NT2/D1 (cell line): Measurements from ENCODE around the gene DPY19L3.

Experiments
- DNase-seq: peaks from one replicate; pipeline ENCODE4 v3.0.0-alpha.2; 2011; ENCODE audit warnings: low read depth, low spot score
- H3K27me3 ChIP-seq: 2 replicates; pipeline ENCODE4 v1.6.0; 2011; ENCODE audit warnings: mild to moderate bottlenecking; ENCODE audit not compliant: insufficient read length, insufficient read depth
- H3K36me3 ChIP-seq: 2 replicates; pipeline ENCODE4 v1.6.1; 2011; ENCODE audit warnings: mild to moderate bottlenecking, low read length, mixed read lengths; ENCODE audit not compliant: insufficient read depth, insufficient read length
- H3K4me1 ChIP-seq: 2 replicates; pipeline ENCODE4 v1.5.1; 2011; ENCODE audit not compliant: insufficient read depth, insufficient read length
- H3K4me3 ChIP-seq: 2 replicates; pipeline ENCODE4 v1.5.1; 2011; ENCODE audit warnings: low read depth; ENCODE audit not compliant: insufficient read length
- H3K9ac ChIP-seq: 2 replicates; pipeline ENCODE4 v1.6.0; 2011; ENCODE audit warnings: low read depth; ENCODE audit not compliant: insufficient read length
- H3K9me3 ChIP-seq: 2 replicates; pipeline ENCODE4 v1.5.1; 2011; ENCODE audit warnings: mild to moderate bottlenecking, low read length; ENCODE audit not compliant: insufficient read depth
- SUZ12 ChIP-seq: IDR thresholded peaks from 2 replicates; pipeline ENCODE4 v1.6.1; 2011; ENCODE audit not compliant: insufficient read length, insufficient read depth; ENCODE audit errors: extremely low read depth
- YY1 ChIP-seq: IDR thresholded peaks from 2 replicates; pipeline ENCODE4 v1.6.1; 2011; ENCODE audit not compliant: insufficient read length, insufficient read depth
- ZNF274 ChIP-seq: IDR thresholded peaks from 2 replicates; pipeline ENCODE4 v1.6.1; 2011; ENCODE audit warnings: mild to moderate bottlenecking, low read depth, low read length

The DPY19L3 gene

DNA sequence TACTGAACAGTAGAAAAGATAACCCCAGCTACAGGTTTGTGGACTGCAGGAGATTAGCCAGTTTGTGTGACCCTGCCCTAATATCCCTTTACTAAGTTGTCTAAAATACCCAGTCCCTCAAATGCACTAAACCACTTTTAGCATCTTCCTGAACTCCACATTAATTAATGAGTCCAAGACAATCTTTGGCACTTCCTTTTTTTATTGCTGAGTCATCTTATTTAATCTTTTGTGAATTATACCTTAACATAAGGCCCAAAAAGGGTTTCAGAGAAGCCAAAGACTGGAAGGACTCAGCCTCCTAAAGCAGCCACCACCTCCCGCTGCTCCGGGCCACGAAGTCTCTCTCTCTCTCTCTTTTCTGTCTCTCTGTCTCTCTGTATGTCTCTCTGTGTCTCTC, 126.7 kb downstream of the DPY19L3 start:
- H3K9me3 ChIP-seq: peaks cover 16% of the 10 kb centered on the region
- DNase-seq: no peak
- TF ChIP-seq SUZ12: no peak
- no peak for TF ChIP-seq YY1
- TF ChIP-seq ZNF274: no peak
- no peaks in the 10 kb centered on the region for H3K27me3 ChIP-seq
- no peaks in the 10 kb centered on the region for H3K4me1 ChIP-seq
- no peaks in the 10 kb centered on the region for H3K36me3 ChIP-seq
- no peak overlapping the region for H3K4me3 ChIP-seq
- no peak overlapping the region for H3K9ac ChIP-seq
